PFSK-1 (cell line): ENCODE measurements around the gene THBD.

Source experiments
- FOXP2 ChIP-seq: optimal IDR thresholded peaks from 2 replicates; pipeline ENCODE3; 2011; ENCODE audit warnings: borderline replicate concordance, control low read depth, inconsistent platforms; ENCODE audit not compliant: insufficient read depth; ENCODE audit errors: extremely low read length, extremely low read depth
- POLR2AphosphoS5 ChIP-seq: IDR thresholded peaks from 2 replicates; pipeline ENCODE4 v1.6.1; 2012; ENCODE audit warnings: low read depth, mild to moderate bottlenecking, control low read depth, low read length, moderate library complexity
- REST ChIP-seq, 2 experiments: IDR thresholded peaks; 2 replicates each; pipeline versions ENCODE4 v1.6.1 to v1.8.0; 2011 to 2012; ENCODE audit warnings: low read depth in 2 of 2, low read length in 2 of 2, control low read depth in 1 of 2, inconsistent platforms in 1 of 2, mild to moderate bottlenecking in 1 of 2, moderate library complexity in 1 of 2; ENCODE audit not compliant: insufficient read depth in 1 of 2
- SIN3A ChIP-seq: IDR thresholded peaks from 2 replicates; pipeline ENCODE4 v1.6.1; 2012; ENCODE audit warnings: mild to moderate bottlenecking, low read length, moderate library complexity, borderline replicate concordance; ENCODE audit not compliant: insufficient read depth
- TAF1 ChIP-seq: IDR thresholded peaks from 2 replicates; pipeline ENCODE4 v1.6.1; 2012; ENCODE audit warnings: low read length, control low read depth, borderline replicate concordance; ENCODE audit not compliant: insufficient read depth

The THBD gene

GRCh38 chr20:23005776-23006175 lies 43.7 kb downstream of the THBD start:
- TF ChIP-seq REST (IDR thresholded peaks at IDR 0.05; ENCODE audit: insufficient read depth in 1 of 2, low read depth in 2 of 2, low read length in 2 of 2) (no peak), TAF1 (no peak), FOXP2 (no peak), SIN3A (no peak)

- TF ChIP-seq REST (IDR thresholded peaks at IDR 0.05; ENCODE audit: insufficient read depth in 1 of 2, low read depth in 2 of 2, low read length in 2 of 2) (no peak), FOXP2 (no peak), TAF1 (no peak), SIN3A (no peak), POLR2AphosphoS5 (no peak)
Measured at GRCh38 chr20:23003881-23004460, 45.5 kb downstream of the THBD start.

- no peak for TF ChIP-seq TAF1
- TF ChIP-seq SIN3A = no peak
- no peak for TF ChIP-seq POLR2AphosphoS5
- no peak for TF ChIP-seq FOXP2
- TF ChIP-seq REST (IDR thresholded peaks at IDR 0.05; ENCODE audit: insufficient read depth in 1 of 2, low read depth in 2 of 2, low read length in 2 of 2) = no peak
Measured at GRCh38 chr20:23003077-23003635, 46.3 kb downstream of the THBD start.

GRCh38 chr20:23002276-23002675 lies 47.2 kb downstream of the THBD start:
- no peak for TF ChIP-seq FOXP2
- no peak for TF ChIP-seq TAF1
- no peak for TF ChIP-seq REST (IDR thresholded peaks at IDR 0.05; ENCODE audit: insufficient read depth in 1 of 2, low read depth in 2 of 2, low read length in 2 of 2)
- no peak for TF ChIP-seq POLR2AphosphoS5
- TF ChIP-seq SIN3A = no peak
